DOHH2 (cell line): ENCODE data around the gene SNX13.

ENCODE experiments used
- EZH2phosphoT487 ChIP-seq: fragments of 200-600 bp; sonication (generic); IDR thresholded peaks from 2 replicates; pipeline ENCODE4 v1.6.1; 2017; ENCODE audit warnings: borderline replicate concordance, mild to moderate bottlenecking, antibody characterized with exemption, low read length, moderate library complexity, mixed read lengths
- TF ChIP-seq, protein P1 (sequence below): fragments of 200-600 bp; sonication (generic); IDR thresholded peaks from one replicate; pipeline ENCODE4 v1.5.1; 2014; ENCODE audit warnings: antibody characterized with exemption, mild to moderate bottlenecking, low read depth, low read length; ENCODE audit not compliant: poor library complexity, severe bottlenecking

GRCh38 chr7:17745610-17746009 is 194.7 kb downstream of the SNX13 start:
- TF ChIP-seq, protein P1, sequence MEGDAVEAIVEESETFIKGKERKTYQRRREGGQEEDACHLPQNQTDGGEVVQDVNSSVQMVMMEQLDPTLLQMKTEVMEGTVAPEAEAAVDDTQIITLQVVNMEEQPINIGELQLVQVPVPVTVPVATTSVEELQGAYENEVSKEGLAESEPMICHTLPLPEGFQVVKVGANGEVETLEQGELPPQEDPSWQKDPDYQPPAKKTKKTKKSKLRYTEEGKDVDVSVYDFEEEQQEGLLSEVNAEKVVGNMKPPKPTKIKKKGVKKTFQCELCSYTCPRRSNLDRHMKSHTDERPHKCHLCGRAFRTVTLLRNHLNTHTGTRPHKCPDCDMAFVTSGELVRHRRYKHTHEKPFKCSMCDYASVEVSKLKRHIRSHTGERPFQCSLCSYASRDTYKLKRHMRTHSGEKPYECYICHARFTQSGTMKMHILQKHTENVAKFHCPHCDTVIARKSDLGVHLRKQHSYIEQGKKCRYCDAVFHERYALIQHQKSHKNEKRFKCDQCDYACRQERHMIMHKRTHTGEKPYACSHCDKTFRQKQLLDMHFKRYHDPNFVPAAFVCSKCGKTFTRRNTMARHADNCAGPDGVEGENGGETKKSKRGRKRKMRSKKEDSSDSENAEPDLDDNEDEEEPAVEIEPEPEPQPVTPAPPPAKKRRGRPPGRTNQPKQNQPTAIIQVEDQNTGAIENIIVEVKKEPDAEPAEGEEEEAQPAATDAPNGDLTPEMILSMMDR, result no peak
- TF ChIP-seq EZH2phosphoT487, result no peak
